ENCODE results near the gene KCNAB2. TPM values are rescaled to one million over a fixed set of nuclear protein-coding genes. Genes with fewer than 3 reads are reported as not detected.

KCNAB2 gene
- total RNA-seq, 1 donor from 2014 or later = 3.1 TPM

DNA sequence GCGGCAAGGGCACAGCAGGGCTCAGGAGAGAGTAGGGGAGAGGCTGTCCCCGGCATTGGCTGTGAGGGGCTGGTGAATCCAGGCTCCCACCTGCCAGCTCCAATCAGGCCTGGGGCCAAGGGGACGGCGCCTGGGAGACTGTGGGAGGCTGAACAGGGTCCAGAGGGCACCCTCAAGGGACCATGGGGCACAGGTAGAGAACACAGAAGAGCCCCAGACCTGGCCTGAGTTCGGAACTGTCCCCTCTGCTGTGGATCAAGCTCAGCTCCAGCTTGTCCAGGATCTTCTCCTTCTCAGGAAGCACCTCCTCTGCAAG is 67.0 kb downstream of the KCNAB2 start:
- peaks cover 5% of the 10 kb centered on the region for H3K9me3 ChIP-seq (ENCODE audit: insufficient read depth, low read depth, low read length)
- H3K79me2 ChIP-seq (ENCODE audit: insufficient read depth, low read length) = no peaks in the 10 kb centered on the region
- no peak overlapping the region for H3K27ac ChIP-seq (ENCODE audit: low read depth, low read length)
- no peak overlapping the region for H3K4me2 ChIP-seq (ENCODE audit: low read length)
- no peak for DNase-seq (ENCODE audit: low read depth)
- Mint-ChIP-seq H3K27ac (ENCODE audit: unreplicated experiment) (no peak overlapping the region), H3K27me3 (ENCODE audit: low read depth, unreplicated experiment) (peaks cover 39% of the 10 kb centered on the region), H3K4me1 (ENCODE audit: low read depth, unreplicated experiment) (no peaks in the 10 kb centered on the region), H3K36me3 (ENCODE audit: low read depth, unreplicated experiment) (no peaks in the 10 kb centered on the region), H3K4me3 (ENCODE audit: unreplicated experiment) (no peak overlapping the region), H3K9me3 (ENCODE audit: unreplicated experiment) (peaks cover 2% of the 10 kb centered on the region)
- H3K36me3 ChIP-seq (ENCODE audit: insufficient read depth, low read length) = no peaks in the 10 kb centered on the region
- H3K4me1 ChIP-seq (ENCODE audit: insufficient read depth, low read length) = no peaks in the 10 kb centered on the region
- H2AFZ ChIP-seq (ENCODE audit: low read depth, low read length) = no peak overlapping the region
- TF ChIP-seq, protein P1, sequence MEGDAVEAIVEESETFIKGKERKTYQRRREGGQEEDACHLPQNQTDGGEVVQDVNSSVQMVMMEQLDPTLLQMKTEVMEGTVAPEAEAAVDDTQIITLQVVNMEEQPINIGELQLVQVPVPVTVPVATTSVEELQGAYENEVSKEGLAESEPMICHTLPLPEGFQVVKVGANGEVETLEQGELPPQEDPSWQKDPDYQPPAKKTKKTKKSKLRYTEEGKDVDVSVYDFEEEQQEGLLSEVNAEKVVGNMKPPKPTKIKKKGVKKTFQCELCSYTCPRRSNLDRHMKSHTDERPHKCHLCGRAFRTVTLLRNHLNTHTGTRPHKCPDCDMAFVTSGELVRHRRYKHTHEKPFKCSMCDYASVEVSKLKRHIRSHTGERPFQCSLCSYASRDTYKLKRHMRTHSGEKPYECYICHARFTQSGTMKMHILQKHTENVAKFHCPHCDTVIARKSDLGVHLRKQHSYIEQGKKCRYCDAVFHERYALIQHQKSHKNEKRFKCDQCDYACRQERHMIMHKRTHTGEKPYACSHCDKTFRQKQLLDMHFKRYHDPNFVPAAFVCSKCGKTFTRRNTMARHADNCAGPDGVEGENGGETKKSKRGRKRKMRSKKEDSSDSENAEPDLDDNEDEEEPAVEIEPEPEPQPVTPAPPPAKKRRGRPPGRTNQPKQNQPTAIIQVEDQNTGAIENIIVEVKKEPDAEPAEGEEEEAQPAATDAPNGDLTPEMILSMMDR (IDR thresholded peaks at IDR 0.05; ENCODE audit: insufficient read depth, low read depth, low read length) = no peak
- TF ChIP-seq EZH2 (IDR thresholded peaks at IDR 0.05; ENCODE audit: insufficient read depth, low read length) = no peak
- FAIRE-seq = no peak
- H3K9ac ChIP-seq (ENCODE audit: low read length) = no peak overlapping the region
- peaks cover 5% of the 10 kb centered on the region for H4K20me1 ChIP-seq (ENCODE audit: insufficient read depth, low read length)
- H3K4me3 ChIP-seq (ENCODE audit: insufficient read depth, low read depth, low read length) = no peak overlapping the region
- peaks cover 2% of the 10 kb centered on the region for H3K27me3 ChIP-seq (ENCODE audit: insufficient read depth, low read length)

DNA sequence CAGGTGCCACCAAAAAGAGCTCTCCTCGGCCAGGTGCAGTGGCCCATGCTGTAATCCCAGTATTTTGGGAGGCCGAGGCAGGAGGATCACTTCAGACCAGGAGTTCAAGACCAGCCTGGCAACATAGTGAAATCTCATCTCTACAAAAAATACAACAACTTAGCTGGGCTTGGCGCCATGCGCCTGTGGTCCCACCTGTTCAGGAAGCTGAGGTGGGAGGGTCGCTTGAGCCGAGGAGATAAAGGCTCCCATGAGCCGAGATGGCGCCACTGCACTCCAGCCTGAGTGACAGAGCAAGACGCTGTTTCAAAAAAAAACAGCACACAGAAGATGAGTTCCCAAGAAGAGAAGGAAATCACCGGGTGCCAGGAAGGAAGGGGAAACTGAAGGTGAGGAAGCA is 67.4 kb downstream of the KCNAB2 start:
- H3K9me3 ChIP-seq (ENCODE audit: insufficient read depth, low read depth, low read length) = peaks cover 5% of the 10 kb centered on the region
- H4K20me1 ChIP-seq (ENCODE audit: insufficient read depth, low read length) = peaks cover 5% of the 10 kb centered on the region
- H3K27ac ChIP-seq (ENCODE audit: low read depth, low read length) = no peak overlapping the region
- H3K9me3 Mint-ChIP-seq (ENCODE audit: unreplicated experiment) = peaks cover 2% of the 10 kb centered on the region
- H3K27me3 ChIP-seq (ENCODE audit: insufficient read depth, low read length) = peaks cover 2% of the 10 kb centered on the region
- no peak overlapping the region for H3K27ac Mint-ChIP-seq (ENCODE audit: unreplicated experiment)
- no peak overlapping the region for H2AFZ ChIP-seq (ENCODE audit: low read depth, low read length)
- DNase-seq (ENCODE audit: low read depth) = no peak
- H3K4me1 Mint-ChIP-seq (ENCODE audit: low read depth, unreplicated experiment) = no peaks in the 10 kb centered on the region
- H3K36me3 Mint-ChIP-seq (ENCODE audit: low read depth, unreplicated experiment) = no peaks in the 10 kb centered on the region
- H3K27me3 Mint-ChIP-seq (ENCODE audit: low read depth, unreplicated experiment) = peaks cover 36% of the 10 kb centered on the region
- no peak for TF ChIP-seq EZH2 (IDR thresholded peaks at IDR 0.05; ENCODE audit: insufficient read depth, low read length)
- TF ChIP-seq, protein P1 (IDR thresholded peaks at IDR 0.05; ENCODE audit: insufficient read depth, low read depth, low read length) = no peak
- H3K4me2 ChIP-seq (ENCODE audit: low read length) = no peak overlapping the region
- H3K4me1 ChIP-seq (ENCODE audit: insufficient read depth, low read length) = no peaks in the 10 kb centered on the region
- no peak overlapping the region for H3K4me3 ChIP-seq (ENCODE audit: insufficient read depth, low read depth, low read length)
- no peak overlapping the region for H3K4me3 Mint-ChIP-seq (ENCODE audit: unreplicated experiment)
- H3K36me3 ChIP-seq (ENCODE audit: insufficient read depth, low read length) = no peaks in the 10 kb centered on the region
- H3K9ac ChIP-seq (ENCODE audit: low read length) = no peak overlapping the region
- no peaks in the 10 kb centered on the region for H3K79me2 ChIP-seq (ENCODE audit: insufficient read depth, low read length)
- FAIRE-seq = no peak

DNA sequence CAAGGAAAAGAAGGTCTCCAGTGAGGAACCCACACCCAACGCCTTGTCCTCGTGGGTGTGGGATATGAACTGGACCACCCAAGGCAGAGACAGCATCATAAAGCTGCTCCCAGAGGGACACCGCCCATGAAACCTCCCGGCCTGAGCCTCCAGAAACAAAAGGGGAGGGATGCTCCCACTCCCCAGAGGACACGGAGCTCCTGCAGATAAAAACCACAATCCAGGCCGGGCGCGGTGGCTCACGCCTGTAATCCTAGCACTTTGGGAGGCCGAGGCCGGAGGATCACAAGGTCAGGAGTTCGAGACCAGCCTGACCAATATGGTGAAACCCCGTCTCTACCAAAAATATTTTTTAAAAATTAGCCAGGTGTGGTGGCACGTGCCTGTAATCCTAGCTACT is 68.1 kb downstream of the KCNAB2 start:
- H3K36me3 ChIP-seq (ENCODE audit: insufficient read depth, low read length) = no peaks in the 10 kb centered on the region
- H3K4me1 Mint-ChIP-seq (ENCODE audit: low read depth, unreplicated experiment) = no peaks in the 10 kb centered on the region
- no peak overlapping the region for H3K9ac ChIP-seq (ENCODE audit: low read length)
- no peak overlapping the region for H3K27ac Mint-ChIP-seq (ENCODE audit: unreplicated experiment)
- no peak for FAIRE-seq
- H3K4me3 Mint-ChIP-seq (ENCODE audit: unreplicated experiment) = no peak overlapping the region
- no peak overlapping the region for H3K4me2 ChIP-seq (ENCODE audit: low read length)
- peaks cover 30% of the 10 kb centered on the region for H3K27me3 Mint-ChIP-seq (ENCODE audit: low read depth, unreplicated experiment)
- H4K20me1 ChIP-seq (ENCODE audit: insufficient read depth, low read length) = no peaks in the 10 kb centered on the region
- DNase-seq (ENCODE audit: low read depth) = no peak
- TF ChIP-seq EZH2 (IDR thresholded peaks at IDR 0.05; ENCODE audit: insufficient read depth, low read length) = no peak
- TF ChIP-seq, protein P1 (IDR thresholded peaks at IDR 0.05; ENCODE audit: insufficient read depth, low read depth, low read length) = no peak
- peaks cover 2% of the 10 kb centered on the region for H3K9me3 Mint-ChIP-seq (ENCODE audit: unreplicated experiment)
- H3K79me2 ChIP-seq (ENCODE audit: insufficient read depth, low read length) = no peaks in the 10 kb centered on the region
- peaks cover 2% of the 10 kb centered on the region for H3K27me3 ChIP-seq (ENCODE audit: insufficient read depth, low read length)
- peaks cover 5% of the 10 kb centered on the region for H3K9me3 ChIP-seq (ENCODE audit: insufficient read depth, low read depth, low read length)
- no peaks in the 10 kb centered on the region for H3K36me3 Mint-ChIP-seq (ENCODE audit: low read depth, unreplicated experiment)
- no peaks in the 10 kb centered on the region for H3K4me1 ChIP-seq (ENCODE audit: insufficient read depth, low read length)
- no peak overlapping the region for H2AFZ ChIP-seq (ENCODE audit: low read depth, low read length)
- H3K27ac ChIP-seq (ENCODE audit: low read depth, low read length) = no peak overlapping the region
- no peak overlapping the region for H3K4me3 ChIP-seq (ENCODE audit: insufficient read depth, low read depth, low read length)

All from astrocyte (in vitro differentiated cells and primary cell).